ENCODE measurements around the gene JAK3. TPM values are rescaled to one million over a fixed set of nuclear protein-coding genes. Genes with fewer than 3 reads are reported as not detected.

The JAK3 gene
- total and polyA plus RNA-seq, 7 experiments from 2014 or later: 125 to 296 (median 169) TPM

GRCh38 chr19:17883627-17884410, 36.0 kb upstream of the JAK3 start:
- Mint-ChIP-seq H3K4me1 (no peaks in the 10 kb centered on the region), H3K27ac (no peak overlapping the region), H3K4me3 (no peak overlapping the region), H3K27me3 (no peaks in the 10 kb centered on the region), H3K9me3 (no peaks in the 10 kb centered on the region), H3K36me3 (peaks cover 0 to 10% (median 4%) of the 10 kb centered on the region in 5 donors)
- ATAC-seq (no peak), DNase-seq (no peak)
- no peak overlapping the region for H3K4me3 ChIP-seq (ENCODE audit: low read length)
- no peaks in the 10 kb centered on the region for H3K27me3 ChIP-seq (ENCODE audit: control insufficient read depth in 2 of 2, insufficient read depth in 2 of 2, low read length in 2 of 2)
- H3K4me1 ChIP-seq (ENCODE audit: control insufficient read depth in 2 of 2, insufficient read depth in 2 of 2, low read length in 2 of 2): no peaks in the 10 kb centered on the region
- ChIA-PET CTCF (no interaction called here), POLR2A (no interaction called here)
- no peak overlapping the region for H3K27ac ChIP-seq (ENCODE audit: low read depth, low read length)
- intact Hi-C loops (cut with micrococcal nuclease): no loop called here
- no peaks in the 10 kb centered on the region for H3K9me3 ChIP-seq (ENCODE audit: control insufficient read depth in 2 of 3, low read length in 3 of 3)
- no peaks in the 10 kb centered on the region for H3K36me3 ChIP-seq (ENCODE audit: control insufficient read depth in 2 of 3, insufficient read depth in 3 of 3, low read length in 3 of 3)

- DNase-seq (no peak), ATAC-seq (no peak)
- intact Hi-C loops (cut with micrococcal nuclease): no loop called here
- CTCF ChIA-PET: no interaction called here
- Mint-ChIP-seq H3K4me1 (no peaks in the 10 kb centered on the region), H3K27me3 (no peaks in the 10 kb centered on the region), H3K27ac (no peak overlapping the region), H3K36me3 (peaks cover 0 to 4% (median 0%) of the 10 kb centered on the region in 5 donors), H3K4me3 (no peak overlapping the region), H3K9me3 (no peaks in the 10 kb centered on the region)
- H3K4me1 ChIP-seq (ENCODE audit: control insufficient read depth in 2 of 2, insufficient read depth in 2 of 2, low read length in 2 of 2): no peaks in the 10 kb centered on the region
- H3K4me3 ChIP-seq (ENCODE audit: low read length): no peak overlapping the region
- H3K27ac ChIP-seq (ENCODE audit: low read depth, low read length): no peak overlapping the region
- POLR2A ChIA-PET: no interaction called here
- no peaks in the 10 kb centered on the region for H3K27me3 ChIP-seq (ENCODE audit: control insufficient read depth in 2 of 2, insufficient read depth in 2 of 2, low read length in 2 of 2)
- H3K9me3 ChIP-seq (ENCODE audit: control insufficient read depth in 2 of 3, low read length in 3 of 3): no peaks in the 10 kb centered on the region
- no peaks in the 10 kb centered on the region for H3K36me3 ChIP-seq (ENCODE audit: control insufficient read depth in 2 of 3, insufficient read depth in 3 of 3, low read length in 3 of 3)
Observed at GRCh38 chr19:17881701-17882100, 33.9 kb upstream of the JAK3 start.

- DNase-seq (no peak), ATAC-seq (no peak)
- H3K9me3 ChIP-seq (ENCODE audit: control insufficient read depth in 2 of 3, low read length in 3 of 3): no peaks in the 10 kb centered on the region
- peaks cover 0 to 2% (median 0%) of the 10 kb centered on the region in 5 donors for H3K27me3 Mint-ChIP-seq
- H3K36me3 Mint-ChIP-seq: no peaks in the 10 kb centered on the region
- peak overlapping the region in 1 of 9 donors; percentile 38 for H3K27ac Mint-ChIP-seq
- POLR2A ChIA-PET: interaction anchor here (0.6 kb wide), 1 partner anchor 197 kb away, joined by 7 read pairs; no protein-coding TSS in a partner anchor
- H3K9me3 Mint-ChIP-seq: no peaks in the 10 kb centered on the region
- no peaks in the 10 kb centered on the region for H3K36me3 ChIP-seq (ENCODE audit: control insufficient read depth in 2 of 3, insufficient read depth in 3 of 3, low read length in 3 of 3)
- peaks cover 0 to 3% (median 3%) of the 10 kb centered on the region in 7 donors for H3K4me1 Mint-ChIP-seq
- H3K4me3 Mint-ChIP-seq: no peak overlapping the region
- H3K4me1 ChIP-seq (ENCODE audit: control insufficient read depth in 2 of 2, insufficient read depth in 2 of 2, low read length in 2 of 2): no peaks in the 10 kb centered on the region
- no peak overlapping the region for H3K27ac ChIP-seq (ENCODE audit: low read depth, low read length)
- intact Hi-C loops (cut with micrococcal nuclease): loop anchor here in 1 of 2 donors (10.0 kb wide), 1 partner anchor 805 kb away; the partner anchor contains the start of genes HAUS8 and MYO9B
- CTCF ChIA-PET: interaction anchor here (0.6 kb wide), 1 partner anchor 24 kb away, joined by 3 read pairs; no protein-coding TSS in a partner anchor
- H3K4me3 ChIP-seq (ENCODE audit: low read length): no peak overlapping the region
- H3K27me3 ChIP-seq (ENCODE audit: control insufficient read depth in 2 of 2, insufficient read depth in 2 of 2, low read length in 2 of 2): no peaks in the 10 kb centered on the region
Observed at GRCh38 chr19:17879466-17879865, 31.7 kb upstream of the JAK3 start.

- peak overlapping the region in 1 of 9 donors; percentile 41 for H3K27ac Mint-ChIP-seq
- no peak overlapping the region for H3K27ac ChIP-seq (ENCODE audit: low read depth, low read length)
- no peaks in the 10 kb centered on the region for H3K36me3 Mint-ChIP-seq
- H3K9me3 ChIP-seq (ENCODE audit: control insufficient read depth in 2 of 3, low read length in 3 of 3): no peaks in the 10 kb centered on the region
- H3K4me1 ChIP-seq (ENCODE audit: control insufficient read depth in 2 of 2, insufficient read depth in 2 of 2, low read length in 2 of 2): peaks cover 6 to 7% of the 10 kb centered on the region in 2 donors
- H3K4me1 Mint-ChIP-seq: peaks cover 0 to 14% (median 5%) of the 10 kb centered on the region in 7 donors
- no peak overlapping the region for H3K4me3 ChIP-seq (ENCODE audit: low read length)
- H3K4me3 Mint-ChIP-seq: no peak overlapping the region
- DNase-seq (no peak), ATAC-seq (no peak)
- POLR2A ChIA-PET: interaction anchor here (2.0 kb wide), 1 partner anchor 18 kb away, joined by 6 read pairs; the partner anchor contains the start of gene RPL18A
- CTCF ChIA-PET: no interaction called here
- no peaks in the 10 kb centered on the region for H3K36me3 ChIP-seq (ENCODE audit: control insufficient read depth in 2 of 3, insufficient read depth in 3 of 3, low read length in 3 of 3)
- no peaks in the 10 kb centered on the region for H3K9me3 Mint-ChIP-seq
- no peaks in the 10 kb centered on the region for H3K27me3 ChIP-seq (ENCODE audit: control insufficient read depth in 2 of 2, insufficient read depth in 2 of 2, low read length in 2 of 2)
- intact Hi-C loops (cut with micrococcal nuclease): loop anchor here in 1 of 2 donors (10.0 kb wide), 1 partner anchor 803 kb away; the partner anchor contains the start of genes HAUS8 and MYO9B
- peaks cover 0 to 2% (median 0%) of the 10 kb centered on the region in 5 donors for H3K27me3 Mint-ChIP-seq
Observed at GRCh38 chr19:17877696-17878095, 29.9 kb upstream of the JAK3 start.

- Histone ChIP-seq H3K27ac (ENCODE audit: low read depth, low read length) (no peak overlapping the region), H3K9me3 (ENCODE audit: control insufficient read depth in 2 of 3, low read length in 3 of 3) (no peaks in the 10 kb centered on the region), H3K27me3 (ENCODE audit: control insufficient read depth in 2 of 2, insufficient read depth in 2 of 2, low read length in 2 of 2) (no peaks in the 10 kb centered on the region), H3K4me3 (ENCODE audit: low read length) (no peak overlapping the region), H3K4me1 (ENCODE audit: control insufficient read depth in 2 of 2, insufficient read depth in 2 of 2, low read length in 2 of 2) (peaks cover 10 to 11% of the 10 kb centered on the region in 2 donors), H3K36me3 (ENCODE audit: control insufficient read depth in 2 of 3, insufficient read depth in 3 of 3, low read length in 3 of 3) (no peaks in the 10 kb centered on the region)
- H3K4me1 Mint-ChIP-seq: peaks cover 0 to 30% (median 10%) of the 10 kb centered on the region in 7 donors
- intact Hi-C loops (cut with micrococcal nuclease): loop anchor here (1.0 to 10.0 kb wide), 6 partner anchors 15 to 800 kb away; partner anchors contain the start of genes HAUS8 (in 1 of the 2), JAK3 (in 1 of the 2), MYO9B (in 1 of the 2) and RPL18A (in 1 of the 2)
- H3K4me3 Mint-ChIP-seq: peak overlapping the region; percentile 54 to 87 (median 83)
- H3K36me3 Mint-ChIP-seq: no peaks in the 10 kb centered on the region
- no peaks in the 10 kb centered on the region for H3K9me3 Mint-ChIP-seq
- DNase-seq: no peak
- CTCF ChIA-PET: no interaction called here
- POLR2A ChIA-PET: no interaction called here
- no peak for ATAC-seq
- H3K27me3 Mint-ChIP-seq: peaks cover 0 to 2% (median 0%) of the 10 kb centered on the region in 5 donors
- H3K27ac Mint-ChIP-seq: peak overlapping the region in 8 of 9 donors; percentile 62 to 85 (median 74)
Observed at GRCh38 chr19:17874758-17875135, 27.0 kb upstream of the JAK3 start.

GRCh38 chr19:17873786-17874757, 26.3 kb upstream of the JAK3 start:
- H3K4me3 Mint-ChIP-seq: peak overlapping the region; percentile 73 to 88 (median 84)
- H3K27ac Mint-ChIP-seq: peak overlapping the region; percentile 18 to 85 (median 74)
- peak overlapping the region; percentile 64 for H3K4me3 ChIP-seq (ENCODE audit: low read length)
- no peaks in the 10 kb centered on the region for H3K9me3 ChIP-seq (ENCODE audit: control insufficient read depth in 2 of 3, low read length in 3 of 3)
- no peaks in the 10 kb centered on the region for H3K27me3 ChIP-seq (ENCODE audit: control insufficient read depth in 2 of 2, insufficient read depth in 2 of 2, low read length in 2 of 2)
- POLR2A ChIA-PET: interaction anchor here (1.1 kb wide), 1 partner anchor 59 kb away, joined by 3 read pairs; the partner anchor contains the start of gene CCDC124
- intact Hi-C loops (cut with micrococcal nuclease): loop anchor here (1.0 to 10.0 kb wide), 6 partner anchors 15 to 799 kb away; partner anchors contain the start of genes HAUS8 (in 1 of the 2), JAK3 (in 1 of the 2), MYO9B (in 1 of the 2) and RPL18A (in 1 of the 2)
- H3K36me3 ChIP-seq (ENCODE audit: control insufficient read depth in 2 of 3, insufficient read depth in 3 of 3, low read length in 3 of 3): no peaks in the 10 kb centered on the region
- ATAC-seq: peak; percentile 92
- H3K27me3 Mint-ChIP-seq: peaks cover 0 to 2% (median 0%) of the 10 kb centered on the region in 5 donors
- H3K4me1 Mint-ChIP-seq: peaks cover 0 to 30% (median 10%) of the 10 kb centered on the region in 7 donors
- peaks cover 10 to 11% of the 10 kb centered on the region in 2 donors for H3K4me1 ChIP-seq (ENCODE audit: control insufficient read depth in 2 of 2, insufficient read depth in 2 of 2, low read length in 2 of 2)
- no peaks in the 10 kb centered on the region for H3K36me3 Mint-ChIP-seq
- CTCF ChIA-PET: no interaction called here
- peak; percentile 42 to 75 (median 68) for DNase-seq
- H3K27ac ChIP-seq (ENCODE audit: low read depth, low read length): peak overlapping the region; percentile 47
- no peaks in the 10 kb centered on the region for H3K9me3 Mint-ChIP-seq
